Neuron (in vitro differentiated cells): ENCODE measurements around the gene MRPL50.

ENCODE experiments used
- H2AFZ ChIP-seq: one replicate; pipeline ENCODE4 v1.6.1; 2013; ENCODE audit warnings: low read depth, mild to moderate bottlenecking, inconsistent platforms, low read length, moderate library complexity
- H3K27me3 ChIP-seq: one replicate; pipeline ENCODE4 v1.6.1; 2013; ENCODE audit warnings: low read length; ENCODE audit not compliant: insufficient read depth
- H3K36me3 ChIP-seq: one replicate; pipeline ENCODE4 v1.6.1; 2013; ENCODE audit warnings: low read length; ENCODE audit not compliant: insufficient read depth
- H3K4me1 ChIP-seq: one replicate; pipeline ENCODE4 v1.6.1; 2013; ENCODE audit warnings: low read length; ENCODE audit not compliant: insufficient read depth
- H3K4me3 ChIP-seq: 2 replicates; pipeline ENCODE4 v1.5.1; 2013; ENCODE audit warnings: mild to moderate bottlenecking, low read length, moderate library complexity
- H3K9me3 ChIP-seq: one replicate; pipeline ENCODE4 v1.6.1; 2013; ENCODE audit warnings: low read length

MRPL50 gene

GRCh38 chr9:101381833-101382342 lies 16.5 kb downstream of the MRPL50 start:
- H3K27me3 ChIP-seq: no peaks in the 10 kb centered on the region
- peaks cover 6% of the 10 kb centered on the region for H3K4me1 ChIP-seq
- H3K9me3 ChIP-seq: no peaks in the 10 kb centered on the region
- no peak overlapping the region for H3K4me3 ChIP-seq
- no peak overlapping the region for H2AFZ ChIP-seq
- H3K36me3 ChIP-seq: no peaks in the 10 kb centered on the region

DNA sequence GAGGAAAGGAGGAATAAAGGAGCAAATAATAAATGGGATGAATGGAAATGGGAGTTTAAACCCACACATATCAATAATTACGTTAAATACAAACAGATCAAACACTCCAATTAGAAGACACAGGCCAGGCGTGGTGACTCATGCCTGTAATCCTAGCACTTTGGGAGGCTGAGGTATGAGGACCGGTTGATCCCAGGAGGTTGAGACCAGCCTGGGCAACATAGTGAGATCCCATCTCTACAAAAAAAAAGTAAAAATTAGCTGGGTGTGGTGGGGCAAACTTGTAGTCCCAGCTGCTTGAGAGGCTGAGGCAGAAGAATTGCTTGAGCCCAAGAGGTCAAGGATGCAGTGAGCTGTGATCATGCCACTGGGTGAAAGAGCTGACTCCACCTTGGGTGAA lies 17.3 kb downstream of the MRPL50 start:
- Histone ChIP-seq H3K9me3 (no peaks in the 10 kb centered on the region), H3K4me1 (peaks cover 10% of the 10 kb centered on the region), H2AFZ (no peak overlapping the region), H3K36me3 (no peaks in the 10 kb centered on the region), H3K4me3 (no peak overlapping the region), H3K27me3 (no peaks in the 10 kb centered on the region)

GRCh38 chr9:101380295-101380694 lies 18.1 kb downstream of the MRPL50 start:
- Histone ChIP-seq H3K4me1 (peaks cover 10% of the 10 kb centered on the region), H3K4me3 (no peak overlapping the region), H3K36me3 (no peaks in the 10 kb centered on the region), H3K27me3 (no peaks in the 10 kb centered on the region), H3K9me3 (no peaks in the 10 kb centered on the region), H2AFZ (no peak overlapping the region)

DNA sequence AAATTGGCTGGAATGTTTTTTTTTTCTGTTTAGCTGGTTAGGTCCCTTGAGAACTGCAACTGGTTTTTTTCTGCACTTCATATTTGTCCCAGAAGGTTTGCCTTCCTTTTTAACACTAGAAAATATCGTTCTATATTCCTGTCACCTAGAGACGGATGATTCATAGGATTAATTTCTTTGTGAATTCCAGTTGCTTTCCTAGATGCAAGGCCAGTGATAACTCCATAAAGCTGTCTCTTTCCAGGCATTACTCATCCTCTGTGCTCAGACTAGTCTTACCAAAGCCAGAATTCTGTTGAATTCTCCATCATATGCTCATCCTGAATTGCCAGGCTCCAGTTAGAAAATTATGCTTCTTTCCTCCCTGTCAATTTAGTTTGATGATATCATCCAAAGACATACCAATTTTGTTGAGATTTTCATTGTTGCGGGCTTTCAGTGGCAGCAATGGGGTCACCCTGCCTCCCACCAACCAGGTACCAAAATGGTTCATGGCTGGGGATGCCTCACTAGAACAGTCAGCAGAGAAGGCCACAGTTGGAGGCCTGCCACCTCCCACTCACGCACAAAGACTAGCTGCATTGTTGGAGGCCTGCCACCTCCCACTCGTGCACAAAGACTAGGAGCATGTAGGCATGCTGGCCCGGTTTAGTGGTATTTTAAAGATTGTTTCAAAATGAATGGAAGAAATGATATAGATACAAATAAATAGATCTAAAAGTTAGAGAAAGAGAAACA lies 22.1 kb downstream of the MRPL50 start:
- H3K9me3 ChIP-seq: no peaks in the 10 kb centered on the region
- H3K4me3 ChIP-seq: no peak overlapping the region
- H2AFZ ChIP-seq: no peak overlapping the region
- no peaks in the 10 kb centered on the region for H3K27me3 ChIP-seq
- peaks cover 5% of the 10 kb centered on the region for H3K4me1 ChIP-seq
- H3K36me3 ChIP-seq: no peaks in the 10 kb centered on the region

- no peak overlapping the region for H2AFZ ChIP-seq
- peaks cover 5% of the 10 kb centered on the region for H3K4me1 ChIP-seq
- no peaks in the 10 kb centered on the region for H3K27me3 ChIP-seq
- H3K9me3 ChIP-seq: no peaks in the 10 kb centered on the region
- H3K36me3 ChIP-seq: no peaks in the 10 kb centered on the region
- H3K4me3 ChIP-seq: no peak overlapping the region
These were observed 22.9 kb downstream of the MRPL50 start for GRCh38 chr9:101375546-101375945.

DNA sequence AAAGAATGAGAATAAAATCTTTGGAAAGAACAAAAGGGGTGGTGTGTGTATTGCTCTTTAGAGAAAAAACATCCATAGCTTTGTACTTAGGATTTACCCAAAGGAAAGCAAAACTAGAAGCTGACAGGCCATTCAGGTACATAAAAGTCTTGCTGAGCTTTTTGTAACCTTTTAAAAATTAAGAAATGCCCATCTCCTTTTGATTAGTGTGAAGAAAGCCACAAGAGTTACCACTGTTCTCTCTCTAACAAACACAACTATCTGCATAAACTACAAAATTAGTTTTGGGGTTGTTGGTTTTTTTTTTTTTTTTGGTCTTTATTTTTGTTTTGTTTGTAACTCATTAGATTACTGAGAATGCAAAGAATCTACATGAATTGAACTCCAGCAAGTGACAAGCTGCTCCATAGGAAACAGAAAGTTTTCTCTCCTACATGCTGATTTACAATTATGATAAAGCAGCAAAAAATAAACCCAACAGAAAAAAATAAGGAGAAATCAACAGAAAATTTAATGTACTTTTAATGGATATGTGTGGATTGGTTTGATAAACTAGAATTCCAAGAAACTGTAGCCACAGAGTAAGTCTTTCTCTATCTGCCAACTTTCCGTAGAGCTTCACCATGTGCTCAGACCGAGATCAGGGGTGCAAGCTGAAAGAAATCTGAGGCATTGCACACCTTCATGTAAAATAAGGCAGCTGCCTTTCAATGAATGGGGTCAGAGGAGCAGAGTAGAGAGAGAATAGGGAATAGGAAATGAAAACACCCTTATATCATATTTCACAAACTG lies 25.9 kb downstream of the MRPL50 start:
- no peak overlapping the region for H3K4me3 ChIP-seq
- H2AFZ ChIP-seq: no peak overlapping the region
- H3K36me3 ChIP-seq: no peaks in the 10 kb centered on the region
- peaks cover 7% of the 10 kb centered on the region for H3K4me1 ChIP-seq
- H3K9me3 ChIP-seq: no peaks in the 10 kb centered on the region
- no peaks in the 10 kb centered on the region for H3K27me3 ChIP-seq

- no peaks in the 10 kb centered on the region for H3K9me3 ChIP-seq
- H3K4me1 ChIP-seq: peaks cover 7% of the 10 kb centered on the region
- H2AFZ ChIP-seq: no peak overlapping the region
- H3K4me3 ChIP-seq: no peak overlapping the region
- H3K27me3 ChIP-seq: no peaks in the 10 kb centered on the region
- no peaks in the 10 kb centered on the region for H3K36me3 ChIP-seq
These were observed 26.6 kb downstream of the MRPL50 start for GRCh38 chr9:101371813-101372212.

DNA sequence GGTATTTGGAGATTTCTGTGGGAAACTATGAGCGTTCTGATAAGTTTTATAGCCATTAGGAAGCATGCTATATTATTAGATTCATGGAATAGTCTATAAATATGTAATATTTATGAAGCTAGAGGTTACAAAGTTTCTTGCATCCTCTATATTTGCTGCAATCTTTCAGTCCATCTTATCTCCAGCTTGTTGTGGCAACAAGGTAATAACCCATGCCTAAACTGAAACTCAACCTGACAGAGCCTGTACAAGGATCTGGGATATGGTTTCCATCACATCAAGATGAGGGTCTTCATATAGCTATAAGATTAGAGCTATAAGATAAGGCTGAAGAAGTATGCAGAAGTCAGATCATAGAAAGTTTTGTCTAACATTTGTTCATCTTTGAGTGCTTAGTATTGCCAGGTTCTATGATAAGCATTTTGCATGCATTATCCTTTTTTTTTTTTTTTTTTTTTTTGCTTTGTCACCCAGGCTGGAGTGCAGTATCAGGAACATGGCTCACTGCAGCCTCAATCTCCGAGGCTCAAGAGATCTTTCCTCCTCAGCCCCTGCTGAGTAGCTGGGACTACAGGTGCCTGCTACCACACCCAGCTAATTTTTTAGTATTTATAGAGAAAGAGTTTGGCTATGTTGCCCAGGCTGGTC lies 28.4 kb downstream of the MRPL50 start:
- H3K27me3 ChIP-seq: no peaks in the 10 kb centered on the region
- H2AFZ ChIP-seq: no peak overlapping the region
- no peak overlapping the region for H3K4me3 ChIP-seq
- peaks cover 3% of the 10 kb centered on the region for H3K4me1 ChIP-seq
- H3K9me3 ChIP-seq: no peaks in the 10 kb centered on the region
- no peaks in the 10 kb centered on the region for H3K36me3 ChIP-seq

GRCh38 chr9:101369286-101369685 lies 29.1 kb downstream of the MRPL50 start:
- Histone ChIP-seq H3K27me3 (no peaks in the 10 kb centered on the region), H3K9me3 (no peaks in the 10 kb centered on the region), H2AFZ (no peak overlapping the region), H3K4me3 (no peak overlapping the region), H3K4me1 (peaks cover 3% of the 10 kb centered on the region), H3K36me3 (no peaks in the 10 kb centered on the region)

- no peaks in the 10 kb centered on the region for H3K9me3 ChIP-seq
- no peak overlapping the region for H2AFZ ChIP-seq
- peaks cover 3% of the 10 kb centered on the region for H3K4me1 ChIP-seq
- no peak overlapping the region for H3K4me3 ChIP-seq
- no peaks in the 10 kb centered on the region for H3K36me3 ChIP-seq
- H3K27me3 ChIP-seq: no peaks in the 10 kb centered on the region
These were observed 31.1 kb downstream of the MRPL50 start for GRCh38 chr9:101367323-101367722.

GRCh38 chr9:101366038-101366756 lies 32.2 kb downstream of the MRPL50 start:
- H3K36me3 ChIP-seq: no peaks in the 10 kb centered on the region
- no peak overlapping the region for H2AFZ ChIP-seq
- H3K4me1 ChIP-seq: peaks cover 3% of the 10 kb centered on the region
- H3K9me3 ChIP-seq: no peaks in the 10 kb centered on the region
- no peaks in the 10 kb centered on the region for H3K27me3 ChIP-seq
- H3K4me3 ChIP-seq: no peak overlapping the region

DNA sequence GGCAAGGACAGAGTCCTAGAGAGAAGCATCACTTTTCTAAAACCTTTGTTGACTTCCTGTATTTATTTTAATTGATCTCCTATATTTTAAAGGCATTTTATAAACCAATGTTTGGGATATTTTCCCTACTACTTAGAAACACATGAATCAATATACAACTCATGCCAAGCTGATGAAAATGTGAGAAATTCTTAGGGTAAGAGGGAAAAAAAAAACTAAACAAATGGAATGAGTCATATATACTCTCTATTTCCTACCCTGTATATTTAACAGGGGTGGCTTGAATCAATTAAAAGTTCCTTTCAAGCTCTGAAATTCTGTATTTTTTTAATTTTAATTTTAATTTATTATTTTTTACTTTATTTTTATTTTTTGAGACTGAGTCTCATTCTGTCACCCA lies 33.2 kb downstream of the MRPL50 start:
- no peaks in the 10 kb centered on the region for H3K36me3 ChIP-seq
- H3K27me3 ChIP-seq: no peaks in the 10 kb centered on the region
- H2AFZ ChIP-seq: no peak overlapping the region
- no peak overlapping the region for H3K4me3 ChIP-seq
- H3K4me1 ChIP-seq: peaks cover 3% of the 10 kb centered on the region
- no peaks in the 10 kb centered on the region for H3K9me3 ChIP-seq
